Omental fat pad (tissue), 4 donors: ENCODE results near the gene FAM72B. TPM values are rescaled to one million over a fixed set of nuclear protein-coding genes. Genes with fewer than 3 reads are reported as not detected.
"Not testable (repeated sequence)": the region's sequence is repeated elsewhere in the genome, so short reads cannot be mapped to it uniquely, and the experiment has no call there.

ENCODE experiments used
- ATAC-seq: fragments of 150-250 bp; one replicate; pipeline ENCODE4 v1.9.1; 2016; ENCODE audit warnings: mild to moderate bottlenecking, moderate library complexity; ENCODE audit not compliant: low FRiP score
- DNase-seq: peaks from one replicate; pipeline ENCODE4 v3.0.0-alpha.2; 2019; ENCODE audit warnings: low spot score
- total RNA-seq, 4 donors: library from RNA; depleted of rRNA; stranded (reverse); fragments of >200 nt; gene quantifications; one replicate each; pipeline ENCODE4 v1.1.0, GENCODE V29; 2016

Gene FAM72B
- total RNA-seq = 1 to 10 TPM in 2 of 4 donors, under 1 TPM in 2; 0.65 to 5.6 (median 1.1) TPM

DNA sequence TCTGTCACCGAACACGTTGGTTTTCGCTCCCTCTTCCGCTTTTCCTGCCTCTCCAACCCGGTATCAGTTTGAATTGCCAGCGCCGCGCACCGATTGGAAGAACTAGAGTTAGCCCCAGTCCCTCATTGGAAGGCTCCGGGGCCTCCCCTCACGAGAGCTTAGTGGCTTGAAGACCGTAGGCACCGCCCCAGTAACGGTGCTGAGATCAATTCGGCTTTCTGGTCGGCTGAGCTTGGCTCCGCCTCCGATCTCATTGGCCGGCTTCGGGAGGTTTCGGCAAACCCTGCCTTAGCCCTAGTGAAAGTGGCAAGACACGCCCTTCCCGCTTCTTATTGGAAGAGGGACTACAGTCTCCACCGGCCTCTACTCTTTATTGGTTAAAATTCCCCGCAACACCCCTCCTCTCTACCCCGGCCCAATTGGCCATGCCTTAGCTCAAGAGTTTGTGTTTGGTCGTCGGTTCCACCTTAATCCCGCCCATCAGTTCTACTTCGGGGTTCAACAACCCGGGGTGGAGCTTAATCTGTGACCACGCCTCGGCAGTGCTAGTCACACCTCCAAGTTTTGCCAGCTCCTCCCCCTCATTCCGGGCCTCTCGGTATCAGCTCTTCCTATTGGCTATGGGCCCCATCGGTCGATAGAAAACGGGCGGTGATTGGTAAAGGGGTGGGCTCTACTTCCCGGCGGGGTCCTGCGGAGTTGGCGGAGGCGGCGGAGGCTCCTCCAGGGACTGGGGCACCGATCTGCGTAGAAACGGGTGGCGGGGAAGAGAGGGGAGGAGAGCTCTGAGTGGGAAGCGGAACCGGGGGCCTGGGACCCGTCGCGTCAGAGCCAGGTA is at the start of gene FAM72B, which contains the start of gene SRGAP2C:
Gene FAM72B, minus strand, starts transcription at position 51 of the 838 bp plus-strand sequence. CDS start 851 bp downstream, outside the sequence.
Gene SRGAP2C, plus strand, starts transcription at position 686 of the 838 bp plus-strand sequence. CDS start 2,472 bp downstream, outside the sequence.
- peak; percentile 70 for DNase-seq
- peak; percentile 94 for ATAC-seq

DNA sequence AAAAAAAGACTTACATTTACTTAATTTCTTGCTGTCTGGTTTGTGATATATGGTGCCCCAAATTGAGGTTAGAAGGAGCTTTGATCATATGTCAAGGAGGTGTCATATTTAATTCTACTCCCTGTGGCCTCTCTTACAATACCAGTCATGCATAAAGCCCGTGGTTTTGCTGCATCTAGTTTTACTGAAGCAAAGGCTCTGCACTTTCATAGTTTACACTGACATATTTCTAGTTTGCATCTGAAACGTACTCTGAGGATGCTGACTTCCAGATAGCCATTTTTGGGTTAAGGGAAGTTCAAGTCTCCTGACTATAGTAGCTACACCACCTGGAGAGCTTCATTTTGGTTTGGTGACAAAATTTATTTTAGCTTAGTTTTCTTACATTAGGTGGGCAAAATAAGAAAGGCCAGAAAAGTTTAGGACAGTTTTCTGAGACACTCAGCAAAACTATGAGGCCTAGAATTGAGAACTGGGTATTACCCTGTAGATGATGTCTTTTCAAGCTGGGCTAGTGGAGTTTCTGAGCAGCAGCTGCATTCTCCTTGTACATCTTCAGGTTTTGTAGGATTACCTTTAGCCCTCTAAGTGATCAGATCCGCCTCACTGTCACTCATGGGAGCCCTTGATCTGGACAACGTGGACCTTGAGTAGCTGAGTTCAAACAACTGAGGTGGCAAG is 48.4 kb upstream of the FAM72B start:
- ATAC-seq, DNase-seq: not testable (repeated sequence)

DNA sequence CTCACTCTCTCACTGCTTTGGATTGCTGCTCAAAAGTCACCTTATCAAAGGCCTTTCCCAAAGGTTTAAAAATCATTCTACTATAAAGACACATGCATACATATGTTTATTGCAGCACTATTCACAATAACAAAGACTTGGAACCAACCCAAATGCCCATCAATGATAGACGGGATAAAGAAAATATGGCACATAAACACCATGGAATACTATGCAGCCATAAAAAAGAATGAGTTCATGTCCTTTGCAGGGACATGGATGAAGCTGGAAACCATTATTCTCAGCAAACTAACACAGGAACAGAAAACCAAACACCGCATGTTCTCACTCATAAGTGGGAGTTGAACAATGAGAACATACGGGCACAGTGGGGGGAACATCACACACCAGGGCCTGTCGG is 46.5 kb upstream of the FAM72B start:
- ATAC-seq, DNase-seq: not testable (repeated sequence)

DNA sequence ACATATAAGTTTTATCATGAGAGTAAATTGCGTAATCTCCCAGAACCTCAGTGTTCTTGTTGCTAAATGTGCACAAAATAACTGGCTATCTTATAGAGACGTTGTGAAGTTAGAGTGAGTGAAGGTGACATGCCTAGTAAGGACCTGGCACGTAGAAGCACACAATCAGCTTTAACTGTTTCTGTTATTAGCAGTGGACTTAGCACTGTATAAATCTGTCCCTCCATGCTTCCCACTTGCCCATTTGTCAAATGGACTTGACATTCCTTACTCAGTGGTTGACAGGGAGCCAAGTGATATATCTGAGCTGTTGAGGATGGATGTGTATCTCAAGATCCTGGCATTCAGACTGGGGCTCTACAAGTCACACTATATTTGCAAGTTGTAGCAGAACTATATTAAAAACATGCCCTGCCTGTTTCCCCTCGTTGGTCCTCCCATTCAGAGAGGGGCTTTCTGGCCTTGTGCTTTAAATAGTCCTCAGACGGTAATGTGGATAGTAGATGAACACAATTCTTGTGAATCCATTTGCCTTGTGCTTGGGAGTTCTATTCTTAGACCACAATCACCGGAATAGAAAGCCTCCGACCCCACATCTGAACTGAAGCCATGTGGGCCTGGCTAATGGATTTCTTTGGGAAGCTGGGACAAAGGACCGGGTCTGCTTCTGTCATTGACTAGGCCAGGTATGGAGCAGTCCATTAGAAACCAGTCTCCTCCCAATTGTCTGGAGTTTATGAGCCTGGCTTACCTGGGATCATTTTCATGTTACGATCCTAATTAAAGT is 43.6 kb upstream of the FAM72B start:
- not testable (repeated sequence) for ATAC-seq, DNase-seq

DNA sequence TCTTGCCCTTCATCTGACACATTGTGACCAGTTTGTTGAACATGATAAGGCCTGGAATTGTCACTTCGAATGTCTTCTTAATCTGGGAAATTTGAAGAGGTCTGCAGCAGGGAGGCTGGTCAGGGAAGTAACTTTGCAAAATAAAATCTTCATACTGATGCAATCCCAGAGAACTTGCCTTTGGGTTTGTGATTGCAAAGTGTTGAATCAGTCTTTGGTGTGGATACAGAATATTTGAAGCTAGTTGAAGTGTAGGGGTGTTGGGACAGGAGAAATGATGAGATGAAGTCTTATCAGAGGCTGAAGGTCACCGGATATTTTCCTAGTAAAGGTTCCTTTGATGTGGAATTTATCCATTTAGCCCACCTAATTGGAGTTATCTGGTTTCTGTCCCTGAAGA is 42.8 kb upstream of the FAM72B start:
- not testable (repeated sequence) for DNase-seq, ATAC-seq

DNA sequence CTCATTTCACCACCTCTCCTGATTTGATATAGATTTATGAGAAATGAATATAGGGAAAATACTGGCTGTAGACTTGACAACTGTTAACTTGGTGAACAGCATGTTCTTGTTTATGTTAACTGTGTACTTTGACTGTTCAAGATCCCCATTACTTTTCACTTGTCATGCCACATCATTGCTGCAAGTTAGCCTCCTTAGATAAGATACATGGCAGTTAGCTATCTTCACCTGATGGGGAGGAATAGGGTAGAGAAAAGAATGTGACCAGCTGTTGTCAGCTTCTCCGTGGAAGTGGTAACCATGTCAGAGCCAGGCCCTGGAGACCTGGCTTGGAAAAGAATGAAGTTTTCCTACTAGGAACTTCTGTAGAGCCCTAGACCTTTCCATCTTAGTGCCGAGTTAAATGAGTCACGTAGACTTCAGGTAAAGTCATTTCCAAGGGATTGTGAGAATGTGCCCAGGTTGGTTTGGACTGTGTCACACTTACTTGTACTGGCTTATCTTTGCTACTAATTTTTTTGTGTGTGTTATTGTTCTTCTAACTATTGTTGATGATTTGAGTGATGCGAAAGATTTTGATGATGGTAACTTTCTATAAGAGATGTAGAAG is 42.3 kb upstream of the FAM72B start:
- not testable (repeated sequence) for ATAC-seq, DNase-seq

DNA sequence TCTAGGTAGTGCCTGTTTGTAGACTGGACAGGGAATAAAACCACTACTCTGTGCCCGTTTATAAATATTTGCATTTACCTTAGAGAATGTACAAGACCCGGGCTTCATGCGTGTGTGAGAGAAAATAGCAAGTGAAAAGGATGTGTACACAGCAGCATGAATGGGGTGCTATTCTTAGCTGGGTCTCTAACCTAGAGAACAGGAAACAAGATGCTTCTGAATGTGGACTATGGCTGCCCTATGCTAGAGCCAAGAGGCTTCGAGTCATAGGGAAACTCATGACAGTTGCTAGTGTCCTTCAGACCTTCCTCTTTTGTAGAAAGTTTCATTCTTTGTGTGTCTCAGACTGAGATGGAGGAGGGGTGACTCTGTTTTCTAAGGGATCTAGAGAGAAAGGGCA is 40.6 kb upstream of the FAM72B start:
- DNase-seq = not testable (repeated sequence)
- peak; percentile 12 for ATAC-seq

DNA sequence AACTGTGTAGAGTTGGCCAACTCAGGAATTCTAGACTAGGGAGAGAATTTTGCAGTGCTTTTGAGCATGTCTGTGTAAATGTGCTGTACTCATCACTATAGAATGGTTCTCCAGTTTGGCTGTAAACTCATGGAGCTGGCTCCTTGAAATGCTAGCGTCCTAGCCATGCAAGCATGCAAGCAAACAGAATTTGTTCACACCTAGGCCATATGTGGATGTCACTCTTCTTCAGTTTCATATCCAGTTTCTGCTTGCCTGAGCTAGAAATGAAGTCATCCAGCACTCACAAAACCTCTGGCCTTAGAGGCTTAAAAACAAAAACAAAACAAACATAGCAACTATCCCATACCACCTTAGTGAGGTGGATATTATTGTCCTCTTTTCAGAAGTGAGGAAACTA is 37.6 kb upstream of the FAM72B start:
- not testable (repeated sequence) for ATAC-seq, DNase-seq

DNA sequence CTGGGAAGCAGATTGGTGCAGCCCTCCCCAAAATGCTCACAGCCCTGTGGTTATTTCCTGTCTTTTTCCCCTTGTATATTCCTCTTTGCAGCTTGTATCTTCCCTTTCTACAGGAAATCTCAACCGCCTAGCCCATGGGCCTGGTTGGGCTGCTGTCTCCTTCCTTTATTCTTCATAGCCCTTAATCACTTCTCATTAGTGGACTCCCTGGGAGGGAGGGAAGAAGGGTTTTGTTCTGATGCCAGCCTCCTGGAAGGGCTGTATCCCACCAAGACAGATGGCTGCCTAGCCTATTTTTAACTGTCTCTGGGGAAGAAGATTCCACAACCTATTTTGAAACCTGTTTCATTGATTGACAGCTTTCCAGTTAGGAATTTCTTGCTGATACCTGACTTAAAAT is 32.5 kb upstream of the FAM72B start:
- not testable (repeated sequence) for ATAC-seq, DNase-seq

DNA sequence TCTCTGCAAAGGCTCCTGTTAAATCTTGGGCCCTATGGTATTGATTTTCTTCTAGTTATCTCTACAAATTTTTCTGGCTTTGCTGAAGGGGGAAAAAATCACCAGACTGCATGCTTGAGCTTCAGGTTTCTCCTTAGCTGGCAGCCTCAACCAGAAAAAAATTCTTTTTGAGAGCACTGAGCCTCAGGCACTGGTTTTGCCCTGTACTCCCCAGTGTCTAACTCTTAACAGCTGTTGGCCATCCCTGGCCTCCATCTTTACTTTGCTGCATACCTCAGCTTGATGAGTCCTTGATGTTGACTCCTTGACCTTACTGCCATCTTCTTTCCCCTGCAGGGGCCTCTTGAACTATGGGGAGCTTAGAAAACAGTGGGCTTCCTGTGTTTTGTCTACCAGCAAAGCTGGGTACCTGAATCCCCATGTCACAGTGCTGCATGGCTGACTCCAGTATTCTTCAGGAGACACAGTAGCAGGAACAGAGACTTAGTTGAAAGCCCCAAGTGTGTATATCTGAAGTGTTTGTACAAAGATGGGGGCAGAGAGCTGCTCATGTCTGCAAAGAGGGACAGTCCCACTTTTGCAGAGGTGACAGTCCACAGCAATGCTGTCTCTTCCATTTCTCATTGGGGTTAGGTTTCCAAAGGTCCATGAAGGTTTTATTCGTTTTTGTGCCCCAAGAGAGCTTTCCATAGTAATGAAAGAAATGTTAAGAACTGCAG is 31.7 kb upstream of the FAM72B start:
- ATAC-seq, DNase-seq: not testable (repeated sequence)

DNA sequence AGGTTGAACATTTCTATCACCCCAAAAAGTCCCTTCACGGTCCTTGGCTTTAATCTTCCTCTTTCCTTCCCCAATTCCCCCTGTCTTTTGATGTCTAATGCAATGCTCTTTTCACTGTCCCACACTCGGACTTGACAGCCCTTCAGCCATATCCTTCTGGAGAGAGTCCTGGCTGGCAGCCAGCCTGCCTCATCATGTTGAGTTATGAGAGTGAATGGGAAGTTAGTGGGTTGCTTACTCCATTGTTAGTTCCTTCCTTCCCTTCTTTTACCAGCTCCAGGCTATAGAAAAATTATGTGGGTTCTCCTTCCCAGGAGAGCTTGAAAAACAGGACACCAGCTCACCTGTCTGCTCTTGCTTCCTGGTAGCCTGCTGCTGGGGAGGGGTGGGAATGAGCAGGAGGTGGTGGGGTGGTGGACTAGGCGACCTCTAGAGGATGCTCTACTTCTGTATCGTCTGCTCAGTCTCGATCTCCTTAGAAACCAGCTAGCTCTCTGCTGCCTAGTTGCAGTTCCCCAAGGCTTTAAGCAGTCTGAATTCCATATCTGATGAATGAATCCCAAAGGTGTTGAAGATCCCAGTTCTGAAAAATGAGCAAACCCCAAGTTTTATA is 30.5 kb upstream of the FAM72B start:
- ATAC-seq, DNase-seq: not testable (repeated sequence)

DNA sequence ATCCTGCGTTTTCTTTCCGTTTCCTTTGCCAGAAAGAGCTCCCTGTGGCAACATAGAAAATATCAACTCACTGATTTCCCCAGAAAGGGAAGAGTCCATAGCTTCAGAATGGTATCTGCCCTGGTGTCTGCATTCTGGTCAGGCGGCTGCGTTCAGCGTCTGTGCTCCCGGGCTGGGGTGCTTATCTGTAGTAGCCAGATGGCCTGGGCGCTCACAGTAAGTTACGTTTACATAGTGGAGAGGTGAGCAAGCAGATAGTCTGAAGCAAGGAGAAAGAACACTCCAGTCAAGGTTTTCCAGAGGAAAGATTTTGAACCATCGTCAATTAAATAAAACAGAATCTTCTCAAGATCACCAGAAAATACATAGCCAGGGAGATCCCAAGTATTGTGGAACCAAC is 29.4 kb upstream of the FAM72B start:
- not testable (repeated sequence) for ATAC-seq, DNase-seq

DNA sequence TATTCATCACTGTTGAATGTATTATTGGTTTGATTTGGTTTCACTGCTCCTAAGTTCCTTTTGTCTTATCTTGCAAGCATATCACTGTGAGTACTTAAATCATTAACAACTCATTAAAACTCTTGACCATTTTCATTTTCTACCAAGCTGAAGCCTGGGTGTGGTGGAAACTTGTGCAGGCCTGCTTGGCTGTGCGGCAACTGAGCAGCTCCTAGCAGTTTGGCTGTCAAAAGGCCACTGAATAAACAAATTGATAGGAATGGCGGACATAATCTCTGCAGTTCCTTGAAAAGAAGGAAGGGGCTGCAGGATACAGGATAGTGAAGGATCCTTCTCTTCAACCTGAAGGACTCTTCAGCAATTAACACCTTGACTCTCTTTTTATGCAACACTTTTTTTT is 26.6 kb upstream of the FAM72B start:
- not testable (repeated sequence) for DNase-seq, ATAC-seq

DNA sequence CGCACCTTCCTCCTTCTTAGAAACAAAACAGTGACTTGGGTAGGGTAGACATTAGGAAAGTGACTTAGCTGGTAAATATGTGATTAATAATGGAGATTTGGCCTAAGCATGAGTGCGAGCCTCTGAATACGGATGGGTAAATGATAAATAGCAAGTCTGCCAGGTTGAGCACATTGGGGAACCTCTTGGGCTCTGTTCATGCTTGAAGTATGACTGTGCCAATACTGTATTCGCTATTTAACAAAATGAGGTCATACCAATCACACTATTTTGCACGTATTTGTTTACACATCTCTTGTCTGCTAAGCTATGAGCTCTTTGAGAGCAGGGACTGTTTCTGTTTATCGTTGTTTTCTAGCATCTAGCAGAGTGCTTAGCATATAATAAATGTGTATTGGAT is 24.2 kb upstream of the FAM72B start:
- DNase-seq, ATAC-seq: not testable (repeated sequence)

DNA sequence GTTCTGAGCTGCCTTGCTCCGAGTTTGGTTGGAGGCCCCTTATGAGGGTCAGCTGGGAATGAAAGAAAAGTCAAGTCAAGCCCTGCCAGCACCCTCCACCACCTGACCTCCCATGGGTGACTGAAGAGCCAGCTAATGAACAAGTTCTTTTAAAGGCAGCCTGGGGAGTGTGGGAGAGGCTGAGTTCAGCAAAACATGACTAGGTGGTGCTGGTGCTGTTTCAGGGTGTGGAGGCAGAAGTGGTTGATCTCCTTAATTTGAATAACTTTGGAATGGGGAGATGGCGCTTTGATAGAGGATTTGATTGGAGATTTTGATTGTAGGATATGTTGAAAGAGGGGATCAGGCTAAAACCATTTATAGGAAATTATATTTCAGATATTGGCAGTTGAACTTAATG is 23.2 kb upstream of the FAM72B start:
- not testable (repeated sequence) for ATAC-seq, DNase-seq

DNA sequence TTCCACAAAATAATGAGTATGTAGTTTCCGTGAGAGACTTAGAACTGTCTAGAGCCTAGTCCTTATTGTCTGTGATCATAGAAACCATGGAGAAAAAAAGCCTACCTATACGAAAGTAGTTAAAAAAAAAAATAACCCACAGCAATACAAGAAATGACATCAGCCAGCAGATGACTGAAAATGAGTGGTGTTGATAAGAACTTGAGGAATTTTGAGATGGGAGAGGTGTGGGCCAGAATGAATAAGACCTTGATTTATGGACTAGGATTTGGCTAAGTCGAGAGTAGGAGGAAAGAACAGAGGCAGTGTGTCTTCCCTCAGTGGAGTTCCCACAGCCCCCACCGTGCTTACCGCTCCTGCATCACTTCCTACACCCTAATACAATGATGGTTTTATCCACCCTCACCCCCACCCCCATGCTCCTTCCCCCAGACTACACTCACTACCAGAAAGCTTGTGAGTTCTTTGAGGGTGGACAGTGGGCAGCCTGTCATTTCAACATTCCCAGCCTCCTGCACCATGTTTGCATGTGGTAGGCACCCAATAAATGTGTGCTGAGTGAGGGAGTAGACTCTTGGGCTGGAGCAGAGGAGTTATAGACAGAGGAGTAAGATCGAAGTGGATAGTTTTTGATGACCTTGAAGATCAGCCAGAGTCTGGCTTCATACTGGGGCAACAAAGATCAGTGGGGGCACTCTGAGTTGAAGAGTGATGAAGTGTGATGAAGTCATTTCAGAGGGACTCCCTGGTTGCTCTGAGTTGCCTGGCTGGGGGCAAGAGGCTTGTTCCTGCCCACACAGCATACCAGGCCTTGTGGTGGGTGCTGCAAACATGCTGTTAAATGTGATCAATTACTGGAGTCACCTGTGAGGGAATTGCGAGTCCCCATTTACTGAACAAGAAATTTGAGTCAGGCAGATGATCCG is 21.9 kb upstream of the FAM72B start:
- DNase-seq = not testable (repeated sequence)
- peak; percentile 75 for ATAC-seq

DNA sequence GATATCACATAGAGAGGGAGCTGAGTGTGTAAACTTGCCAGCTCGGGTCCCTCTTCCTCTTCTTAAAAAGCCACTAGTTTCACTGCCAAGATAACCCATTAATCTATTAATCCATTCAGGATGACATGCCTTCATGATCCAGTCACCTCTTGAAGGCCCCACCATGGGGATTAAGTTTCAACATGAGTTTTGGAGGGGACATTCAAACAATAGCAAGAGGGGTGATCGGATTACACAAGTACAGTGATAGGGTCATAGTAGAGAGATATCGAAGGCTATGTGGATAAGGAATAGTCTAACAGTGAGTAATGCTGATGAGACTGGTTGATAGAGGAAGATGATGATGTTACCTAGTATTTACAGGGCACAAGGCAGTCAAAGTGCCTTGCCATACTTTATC is 18.8 kb upstream of the FAM72B start:
- not testable (repeated sequence) for DNase-seq, ATAC-seq
